Right kidney (tissue), 1 donor: ENCODE results near the gene MSMP.

ENCODE experiments used
- DNase-seq: peaks from one replicate; pipeline ENCODE4 v3.0.0-alpha.2; 2016

MSMP gene

GRCh38 chr9:35719546-35719945 is 34.5 kb downstream of the MSMP start:
- no peak for DNase-seq

- DNase-seq = no peak
Observed at GRCh38 chr9:35718721-35719511, 35.2 kb downstream of the MSMP start.

DNA sequence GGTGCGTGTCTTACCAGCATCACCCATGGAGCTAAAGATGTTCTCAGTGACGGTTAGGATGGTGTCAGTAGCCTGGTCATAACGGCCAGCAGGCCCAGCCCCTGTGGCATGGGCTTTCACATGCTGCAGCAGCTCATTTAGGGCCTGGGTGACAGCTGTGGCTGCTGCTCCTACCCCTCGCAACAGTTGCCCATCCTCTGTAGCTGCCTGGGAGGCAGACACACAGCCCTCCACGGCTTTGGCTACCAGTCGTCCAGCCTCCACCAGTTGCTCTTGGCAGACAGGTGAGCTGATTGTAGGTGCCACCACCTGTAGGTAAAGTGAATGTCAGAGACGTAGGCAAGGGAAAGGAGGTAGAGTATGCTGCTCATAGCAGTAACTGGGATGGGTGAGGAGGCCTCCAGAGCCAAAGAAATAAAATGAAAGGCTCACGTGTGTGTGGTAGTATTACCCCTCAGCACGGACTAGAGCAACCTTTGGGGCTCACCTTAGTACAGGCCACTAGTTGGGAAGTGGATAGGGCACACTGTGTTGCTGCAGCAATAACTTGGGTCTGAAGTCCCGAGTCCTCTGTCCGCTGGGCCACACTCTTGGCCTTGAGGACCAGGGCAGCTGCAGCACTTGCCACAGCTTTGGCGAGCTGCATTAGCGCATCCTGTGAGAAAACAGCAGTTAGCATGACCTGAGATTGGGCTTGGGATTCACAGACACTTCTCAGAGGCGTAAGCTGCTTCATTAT is 36.8 kb downstream of the MSMP start:
- no peak for DNase-seq

- no peak for DNase-seq
Observed at GRCh38 chr9:35716230-35716629, 37.8 kb downstream of the MSMP start.

DNA sequence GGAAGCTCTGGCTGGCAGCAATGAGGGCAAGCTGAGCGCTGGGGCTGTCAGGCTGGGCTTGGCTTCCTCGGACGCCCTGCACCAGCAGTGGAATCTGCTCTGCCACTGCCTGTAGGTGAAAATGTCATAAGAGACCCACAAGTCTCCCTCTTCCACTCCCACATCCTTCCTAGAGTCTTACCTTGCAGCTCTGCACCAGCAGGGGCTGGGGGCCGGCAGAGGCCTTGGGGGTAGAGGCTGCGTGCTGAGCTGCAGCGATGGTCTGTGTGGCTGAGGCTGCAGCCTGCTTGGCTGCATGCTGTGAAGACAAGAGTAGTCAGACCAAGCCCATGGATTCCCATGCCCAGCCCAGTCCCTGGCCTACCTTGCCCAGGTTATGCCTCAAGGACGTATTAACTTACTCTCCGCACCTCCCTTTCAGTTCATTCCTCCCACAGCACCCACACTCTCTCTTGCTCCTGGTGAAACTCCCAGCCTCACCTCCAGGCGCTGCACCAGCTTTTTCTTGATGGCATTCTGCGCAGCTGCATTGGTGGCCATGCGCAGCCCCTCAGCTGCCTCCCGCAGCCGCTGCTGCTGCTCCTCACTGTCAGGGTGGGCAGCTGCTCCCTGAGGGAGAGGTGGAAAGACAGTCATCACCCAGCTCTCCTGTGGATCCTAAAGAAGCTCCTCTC is 39.4 kb downstream of the MSMP start:
- DNase-seq = no peak

- DNase-seq = no peak
Observed at GRCh38 chr9:35714123-35714522, 40.0 kb downstream of the MSMP start.

- no peak for DNase-seq
Observed at GRCh38 chr9:35713578-35713977, 40.5 kb downstream of the MSMP start.

DNA sequence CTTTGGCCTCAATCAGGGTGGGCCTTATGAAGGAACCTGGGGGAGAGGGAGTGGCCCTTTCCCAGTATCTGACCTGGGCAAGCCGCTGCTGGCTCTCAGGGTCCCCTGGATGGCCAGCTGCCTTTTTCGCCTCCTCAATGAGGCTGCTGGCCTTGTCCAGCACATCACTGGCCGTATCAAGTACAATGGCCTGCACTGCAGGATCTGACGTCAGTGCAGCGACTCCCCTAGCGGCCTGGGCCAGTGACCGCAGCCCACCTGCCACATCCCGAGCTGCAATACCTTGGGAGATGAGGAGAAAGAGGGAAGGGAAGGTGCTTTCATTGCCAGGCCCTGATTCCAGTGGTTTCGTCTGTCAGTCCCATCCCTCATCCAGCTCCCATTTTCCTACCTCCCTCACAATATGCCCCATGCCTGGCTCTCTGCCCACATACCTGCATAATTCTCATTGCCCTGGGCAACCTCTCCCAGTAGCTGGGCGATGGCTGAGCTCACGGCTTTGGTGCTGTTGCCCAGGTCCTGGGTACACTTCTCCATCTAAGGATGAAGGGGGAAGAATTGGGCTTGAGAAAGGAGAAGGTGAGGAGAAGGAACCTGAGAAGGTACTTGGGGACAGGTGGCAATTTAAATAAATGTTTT is 41.2 kb downstream of the MSMP start:
- DNase-seq = no peak

DNA sequence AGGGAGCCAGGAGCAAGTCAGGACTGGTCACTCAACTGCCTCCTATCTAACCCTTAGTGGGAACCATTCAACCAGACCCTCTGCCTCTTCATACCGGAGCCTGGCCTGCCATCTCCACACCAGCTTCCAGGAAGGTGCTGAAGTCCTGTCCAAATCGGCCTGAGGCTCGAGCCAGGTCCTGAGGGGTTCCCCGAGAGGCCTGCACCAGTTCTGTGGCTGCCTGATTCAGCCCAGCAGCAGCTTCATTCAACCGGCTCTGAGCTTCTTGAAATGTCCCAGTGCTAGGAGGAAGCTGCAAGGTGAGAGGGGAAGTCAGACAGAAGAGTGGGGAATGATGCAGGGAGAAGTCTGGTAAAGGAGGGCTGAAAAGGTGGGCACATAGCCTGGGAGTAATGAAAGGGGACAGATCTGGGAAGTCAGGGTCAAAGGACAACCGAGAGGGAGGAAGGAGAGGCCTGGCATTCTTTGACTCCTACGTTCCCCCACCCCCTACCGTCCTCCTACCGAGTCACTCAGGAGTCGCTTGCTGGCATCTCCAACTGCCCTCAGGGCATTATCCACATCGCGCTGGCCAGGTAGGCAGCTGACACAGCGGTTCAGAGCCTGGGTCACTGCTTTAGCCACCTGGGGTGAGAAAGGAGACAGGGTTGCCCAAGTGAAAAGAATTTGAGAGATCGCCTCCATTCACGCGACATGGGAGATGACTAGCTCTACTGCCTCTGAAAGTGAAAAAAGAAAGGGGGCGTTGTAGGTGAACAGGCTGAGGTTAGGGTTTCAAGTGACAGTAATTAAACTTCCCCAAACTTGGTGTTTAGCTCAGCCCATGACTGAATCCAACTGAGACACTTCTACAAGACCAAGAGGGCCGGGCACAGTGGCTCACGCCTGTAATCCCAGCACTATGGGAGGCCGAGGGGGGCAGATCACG is 42.3 kb downstream of the MSMP start:
- DNase-seq = peak; percentile 26

- no peak for DNase-seq
Observed at GRCh38 chr9:35710818-35711500, 43.1 kb downstream of the MSMP start.

- no peak for DNase-seq
Observed at GRCh38 chr9:35708146-35708545, 45.9 kb downstream of the MSMP start.

DNA sequence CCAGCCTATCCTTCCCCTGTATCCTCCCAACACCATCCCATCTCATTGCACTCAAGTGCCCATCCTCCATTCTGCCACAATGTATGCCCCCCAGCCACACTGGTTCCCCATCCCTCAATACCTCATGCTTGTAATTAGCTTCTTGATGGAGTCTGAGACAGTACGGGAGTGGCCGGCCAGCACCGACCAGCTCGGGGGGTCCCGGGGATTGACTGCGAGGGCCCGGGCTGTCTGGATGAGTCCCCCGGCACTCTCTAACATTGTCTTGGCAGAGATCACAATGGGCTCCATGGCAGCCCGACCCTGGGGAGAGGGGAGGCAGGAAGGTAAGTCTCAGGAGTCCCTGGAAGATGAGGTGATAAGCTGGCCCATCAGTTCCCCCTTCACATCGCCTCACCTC is 47.1 kb downstream of the MSMP start:
- no peak for DNase-seq

DNA sequence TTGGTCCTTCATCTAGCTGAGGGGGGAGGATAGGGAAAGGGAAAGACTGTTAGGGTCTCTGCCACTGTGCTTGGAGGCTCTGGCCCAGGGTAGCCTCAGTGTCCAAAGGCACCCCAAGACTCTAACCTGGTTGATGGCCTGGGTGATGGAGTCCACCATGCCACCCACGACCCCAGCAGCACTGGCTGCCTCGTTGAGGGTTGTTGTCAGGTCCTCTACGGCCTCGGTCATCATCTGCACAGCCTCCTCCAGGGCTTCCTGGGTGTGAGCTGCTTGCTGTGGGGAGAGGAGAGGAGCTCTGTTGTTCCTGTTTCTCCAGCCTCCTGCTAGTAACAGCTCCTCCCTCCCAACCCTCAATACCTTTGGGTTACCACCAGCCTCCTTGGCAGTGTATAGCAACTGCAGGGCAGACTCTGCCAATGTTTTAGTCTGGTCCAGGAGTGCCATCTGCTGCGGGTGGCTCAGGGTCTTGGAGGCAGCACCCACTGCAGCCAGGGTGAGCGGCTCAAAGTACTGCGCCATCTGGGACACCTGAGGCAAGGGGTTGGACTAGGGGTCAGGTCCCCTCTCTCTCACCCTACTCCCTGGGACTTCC is 48.1 kb downstream of the MSMP start:
- DNase-seq = no peak

DNA sequence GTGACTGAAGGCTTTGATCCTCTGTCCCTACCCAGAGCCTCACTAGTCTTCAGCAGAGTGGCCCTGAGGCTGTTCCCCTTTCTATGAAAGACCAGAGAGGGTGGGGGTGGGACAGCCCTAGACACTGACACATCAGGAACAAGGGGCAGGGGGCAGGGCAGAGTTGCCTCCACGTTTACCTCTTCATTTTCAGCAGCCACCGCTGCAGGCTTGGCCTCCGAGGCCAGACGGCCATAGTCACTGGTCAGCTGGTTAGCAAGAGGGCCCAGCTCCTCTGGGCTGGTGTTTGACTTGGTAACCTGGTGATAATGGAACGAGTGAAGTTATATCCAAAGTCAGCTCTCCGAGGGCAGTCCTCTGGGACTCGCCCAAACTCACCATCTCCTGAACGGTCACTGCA is 48.7 kb downstream of the MSMP start:
- no peak for DNase-seq

DNA sequence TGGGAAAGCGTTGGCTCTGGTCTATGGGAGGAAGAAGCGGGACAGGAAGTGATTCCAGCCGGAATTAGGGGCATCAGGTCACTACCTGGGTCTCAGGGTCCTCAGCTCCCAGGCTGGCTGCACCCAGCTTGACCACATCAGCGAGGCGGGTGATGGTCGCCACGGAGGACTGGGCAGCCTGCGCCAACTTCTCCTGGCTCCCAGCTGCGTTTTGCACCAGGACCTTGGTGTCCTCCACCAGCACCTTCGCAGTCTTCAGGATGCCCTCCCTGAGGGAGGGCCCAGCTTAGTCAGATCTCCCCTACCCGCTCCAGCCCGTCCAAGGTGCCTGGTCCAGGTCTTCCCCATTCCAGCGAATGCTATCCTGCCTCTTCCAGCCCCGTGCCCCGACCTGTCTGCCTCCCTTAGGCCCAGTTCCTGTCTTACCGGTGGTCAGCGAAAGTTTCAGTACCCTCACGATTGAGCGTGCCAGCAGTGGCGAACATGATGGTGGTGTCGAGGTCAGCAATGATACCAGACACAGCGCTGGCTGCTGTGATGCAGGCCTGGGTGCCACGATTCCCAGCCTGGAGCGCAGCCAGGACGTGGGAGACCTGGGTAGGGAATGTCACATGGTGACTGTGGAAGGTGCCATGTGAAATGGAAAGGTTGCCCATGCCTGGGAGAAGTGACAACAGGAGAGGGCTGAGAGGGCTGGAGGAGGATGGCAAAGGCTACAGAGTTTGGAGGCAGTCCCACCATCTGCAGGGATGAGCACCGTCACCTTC is 50.0 kb downstream of the MSMP start:
- DNase-seq = no peak
